Measurements from ENCODE around the gene SRPRB. TPM values are rescaled to one million over a fixed set of nuclear protein-coding genes. Genes with fewer than 3 reads are reported as not detected.

Gene SRPRB
- total RNA-seq, 1 experiment from 2014 or later: 73.5 TPM

- Histone ChIP-seq H3K27ac (ENCODE audit: low read length) (no peak overlapping the region), H3K4me3 (ENCODE audit: low read depth in 2 of 2, low read length in 2 of 2) (no peak overlapping the region), H3K27me3 (ENCODE audit: control insufficient read depth, insufficient read depth, low read length) (no peaks in the 10 kb centered on the region), H3K4me1 (ENCODE audit: control insufficient read depth, insufficient read depth, low read length) (no peaks in the 10 kb centered on the region), H3K9me3 (ENCODE audit: control insufficient read depth, insufficient read depth, low read depth, low read length) (no peaks in the 10 kb centered on the region), H3K36me3 (ENCODE audit: control insufficient read depth, insufficient read depth, low read length) (no peaks in the 10 kb centered on the region)
- DNase-seq (ENCODE audit: low read depth, low spot score): no peak
- intact Hi-C loops (cut with micrococcal nuclease; ENCODE audit: unreplicated experiment): no loop called here
- in situ Hi-C loops (cut with HindIII; ENCODE audit: low pct_unique_long_range_greater_than_20kb, low sequenced_read_pairs): no loop called here
- no peak for TF ChIP-seq TCF7L2 (IDR thresholded peaks at IDR 0.05; ENCODE audit: low read depth, low read length)
- no peak for TF ChIP-seq SIN3A (IDR thresholded peaks at IDR 0.05; ENCODE audit: borderline replicate concordance, insufficient read depth, low read depth, low read length)
- TF ChIP-seq, protein P1, sequence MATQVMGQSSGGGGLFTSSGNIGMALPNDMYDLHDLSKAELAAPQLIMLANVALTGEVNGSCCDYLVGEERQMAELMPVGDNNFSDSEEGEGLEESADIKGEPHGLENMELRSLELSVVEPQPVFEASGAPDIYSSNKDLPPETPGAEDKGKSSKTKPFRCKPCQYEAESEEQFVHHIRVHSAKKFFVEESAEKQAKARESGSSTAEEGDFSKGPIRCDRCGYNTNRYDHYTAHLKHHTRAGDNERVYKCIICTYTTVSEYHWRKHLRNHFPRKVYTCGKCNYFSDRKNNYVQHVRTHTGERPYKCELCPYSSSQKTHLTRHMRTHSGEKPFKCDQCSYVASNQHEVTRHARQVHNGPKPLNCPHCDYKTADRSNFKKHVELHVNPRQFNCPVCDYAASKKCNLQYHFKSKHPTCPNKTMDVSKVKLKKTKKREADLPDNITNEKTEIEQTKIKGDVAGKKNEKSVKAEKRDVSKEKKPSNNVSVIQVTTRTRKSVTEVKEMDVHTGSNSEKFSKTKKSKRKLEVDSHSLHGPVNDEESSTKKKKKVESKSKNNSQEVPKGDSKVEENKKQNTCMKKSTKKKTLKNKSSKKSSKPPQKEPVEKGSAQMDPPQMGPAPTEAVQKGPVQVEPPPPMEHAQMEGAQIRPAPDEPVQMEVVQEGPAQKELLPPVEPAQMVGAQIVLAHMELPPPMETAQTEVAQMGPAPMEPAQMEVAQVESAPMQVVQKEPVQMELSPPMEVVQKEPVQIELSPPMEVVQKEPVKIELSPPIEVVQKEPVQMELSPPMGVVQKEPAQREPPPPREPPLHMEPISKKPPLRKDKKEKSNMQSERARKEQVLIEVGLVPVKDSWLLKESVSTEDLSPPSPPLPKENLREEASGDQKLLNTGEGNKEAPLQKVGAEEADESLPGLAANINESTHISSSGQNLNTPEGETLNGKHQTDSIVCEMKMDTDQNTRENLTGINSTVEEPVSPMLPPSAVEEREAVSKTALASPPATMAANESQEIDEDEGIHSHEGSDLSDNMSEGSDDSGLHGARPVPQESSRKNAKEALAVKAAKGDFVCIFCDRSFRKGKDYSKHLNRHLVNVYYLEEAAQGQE (IDR thresholded peaks at IDR 0.05; ENCODE audit: insufficient read depth in 1 of 2, low read depth in 2 of 2, low read length in 1 of 2): no peak
- TF ChIP-seq POLR2AphosphoS5 (IDR thresholded peaks at IDR 0.05; ENCODE audit: low read depth, low read length): no peak
- TF ChIP-seq, protein P2, sequence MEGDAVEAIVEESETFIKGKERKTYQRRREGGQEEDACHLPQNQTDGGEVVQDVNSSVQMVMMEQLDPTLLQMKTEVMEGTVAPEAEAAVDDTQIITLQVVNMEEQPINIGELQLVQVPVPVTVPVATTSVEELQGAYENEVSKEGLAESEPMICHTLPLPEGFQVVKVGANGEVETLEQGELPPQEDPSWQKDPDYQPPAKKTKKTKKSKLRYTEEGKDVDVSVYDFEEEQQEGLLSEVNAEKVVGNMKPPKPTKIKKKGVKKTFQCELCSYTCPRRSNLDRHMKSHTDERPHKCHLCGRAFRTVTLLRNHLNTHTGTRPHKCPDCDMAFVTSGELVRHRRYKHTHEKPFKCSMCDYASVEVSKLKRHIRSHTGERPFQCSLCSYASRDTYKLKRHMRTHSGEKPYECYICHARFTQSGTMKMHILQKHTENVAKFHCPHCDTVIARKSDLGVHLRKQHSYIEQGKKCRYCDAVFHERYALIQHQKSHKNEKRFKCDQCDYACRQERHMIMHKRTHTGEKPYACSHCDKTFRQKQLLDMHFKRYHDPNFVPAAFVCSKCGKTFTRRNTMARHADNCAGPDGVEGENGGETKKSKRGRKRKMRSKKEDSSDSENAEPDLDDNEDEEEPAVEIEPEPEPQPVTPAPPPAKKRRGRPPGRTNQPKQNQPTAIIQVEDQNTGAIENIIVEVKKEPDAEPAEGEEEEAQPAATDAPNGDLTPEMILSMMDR (IDR thresholded peaks at IDR 0.05): no peak
- POLR2A ChIA-PET: no interaction called here
- ATAC-seq: no peak
- BruUV-seq (replicated peaks): no TSS peak
- CTCF ChIA-PET: no interaction called here
These were observed 50.2 kb downstream of the SRPRB start for GRCh38 chr3:133855772-133856171.

GRCh38 chr3:133856316-133856715 is 50.7 kb downstream of the SRPRB start:
- Histone ChIP-seq H3K36me3 (ENCODE audit: control insufficient read depth, insufficient read depth, low read length) (no peaks in the 10 kb centered on the region), H3K4me3 (ENCODE audit: low read depth in 2 of 2, low read length in 2 of 2) (no peak overlapping the region), H3K27me3 (ENCODE audit: control insufficient read depth, insufficient read depth, low read length) (no peaks in the 10 kb centered on the region), H3K9me3 (ENCODE audit: control insufficient read depth, insufficient read depth, low read depth, low read length) (no peaks in the 10 kb centered on the region), H3K27ac (ENCODE audit: low read length) (no peak overlapping the region), H3K4me1 (ENCODE audit: control insufficient read depth, insufficient read depth, low read length) (no peaks in the 10 kb centered on the region)
- BruUV-seq (replicated peaks): no TSS peak
- TF ChIP-seq POLR2AphosphoS5 (IDR thresholded peaks at IDR 0.05; ENCODE audit: low read depth, low read length) (no peak), SIN3A (IDR thresholded peaks at IDR 0.05; ENCODE audit: borderline replicate concordance, insufficient read depth, low read depth, low read length) (no peak), TCF7L2 (IDR thresholded peaks at IDR 0.05; ENCODE audit: low read depth, low read length) (no peak)
- TF ChIP-seq, protein P1 (IDR thresholded peaks at IDR 0.05; ENCODE audit: insufficient read depth in 1 of 2, low read depth in 2 of 2, low read length in 1 of 2): no peak
- TF ChIP-seq, protein P2 (IDR thresholded peaks at IDR 0.05): no peak
- CTCF ChIA-PET: no interaction called here
- ATAC-seq (no peak), DNase-seq (ENCODE audit: low read depth, low spot score) (no peak)
- POLR2A ChIA-PET: no interaction called here
- intact Hi-C loops (cut with micrococcal nuclease; ENCODE audit: unreplicated experiment): no loop called here
- in situ Hi-C loops (cut with HindIII; ENCODE audit: low pct_unique_long_range_greater_than_20kb, low sequenced_read_pairs): no loop called here

All from Panc1 (cell line).